GM12874 (cell line): Measurements from ENCODE around the gene SYT2.

Experiments used
- CTCF ChIP-seq: IDR thresholded peaks from 2 replicates; pipeline ENCODE4 v1.5.1; 2011; ENCODE audit warnings: low read depth, mild to moderate bottlenecking, control low read depth, low read length, moderate library complexity; ENCODE audit not compliant: insufficient read depth

The SYT2 gene

GRCh38 chr1:202639500-202639899 lies 70.8 kb downstream of the SYT2 start:
- TF ChIP-seq CTCF, result no peak

GRCh38 chr1:202638019-202638700 lies 72.1 kb downstream of the SYT2 start:
- no peak for TF ChIP-seq CTCF

GRCh38 chr1:202632241-202632640 lies 78.0 kb downstream of the SYT2 start:
- TF ChIP-seq CTCF, result no peak

GRCh38 chr1:202631076-202631923 lies 79.0 kb downstream of the SYT2 start:
- no peak for TF ChIP-seq CTCF

- no peak for TF ChIP-seq CTCF
Observed at GRCh38 chr1:202630541-202630940, 79.7 kb downstream of the SYT2 start.

- no peak for TF ChIP-seq CTCF
Observed at GRCh38 chr1:202628646-202629215, 81.5 kb downstream of the SYT2 start.

GRCh38 chr1:202627841-202628565 lies 82.3 kb downstream of the SYT2 start:
- TF ChIP-seq CTCF, result no peak
